ENCODE results near the gene RNF208.

RNF208 gene

DNA sequence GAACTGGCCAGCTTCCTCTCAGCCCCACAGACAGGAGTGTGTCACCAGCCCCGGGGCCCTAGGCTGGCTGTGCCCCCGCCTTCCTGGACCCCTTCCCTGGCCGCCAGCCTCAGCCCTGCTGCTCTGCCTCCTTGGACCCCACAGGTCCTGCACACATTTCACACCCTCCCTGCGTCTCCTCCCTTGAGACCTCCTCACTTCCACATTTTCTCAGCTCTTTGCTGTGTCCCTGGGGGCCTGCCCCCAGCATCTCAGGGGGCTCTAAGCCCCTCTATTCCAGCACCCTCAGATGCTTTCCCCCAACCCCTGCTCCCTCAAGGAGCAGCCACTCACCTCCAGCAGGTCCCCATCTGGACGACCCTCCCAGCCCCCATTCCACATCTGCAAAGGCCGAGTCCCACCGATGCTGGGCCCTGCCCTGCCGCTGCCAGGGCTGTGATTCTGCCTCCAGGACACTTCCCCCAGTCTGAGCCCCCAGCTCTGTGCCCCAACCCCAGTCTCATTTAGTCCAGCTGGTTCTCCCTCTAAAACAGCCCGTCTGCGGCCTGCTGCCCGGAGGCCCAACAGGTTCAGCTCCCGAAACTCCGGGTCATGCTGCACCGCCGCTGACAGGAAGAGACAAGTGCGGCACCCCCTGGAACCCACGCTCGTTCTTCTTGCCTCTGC lies 12.9 kb upstream of the RNF208 start:
- DNase-seq (ENCODE audit: low read depth) = peak; percentile 87
- H3K4me3 ChIP-seq (ENCODE audit: low read depth, low read length) = no peak overlapping the region
- TF ChIP-seq, protein P1, sequence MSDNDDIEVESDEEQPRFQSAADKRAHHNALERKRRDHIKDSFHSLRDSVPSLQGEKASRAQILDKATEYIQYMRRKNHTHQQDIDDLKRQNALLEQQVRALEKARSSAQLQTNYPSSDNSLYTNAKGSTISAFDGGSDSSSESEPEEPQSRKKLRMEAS (IDR thresholded peaks at IDR 0.05; ENCODE audit: low read depth, low read length) = no peak
- TF ChIP-seq MYC (IDR thresholded peaks at IDR 0.05; ENCODE audit: low read depth, low read length) = no peak
- TF ChIP-seq, protein P2, sequence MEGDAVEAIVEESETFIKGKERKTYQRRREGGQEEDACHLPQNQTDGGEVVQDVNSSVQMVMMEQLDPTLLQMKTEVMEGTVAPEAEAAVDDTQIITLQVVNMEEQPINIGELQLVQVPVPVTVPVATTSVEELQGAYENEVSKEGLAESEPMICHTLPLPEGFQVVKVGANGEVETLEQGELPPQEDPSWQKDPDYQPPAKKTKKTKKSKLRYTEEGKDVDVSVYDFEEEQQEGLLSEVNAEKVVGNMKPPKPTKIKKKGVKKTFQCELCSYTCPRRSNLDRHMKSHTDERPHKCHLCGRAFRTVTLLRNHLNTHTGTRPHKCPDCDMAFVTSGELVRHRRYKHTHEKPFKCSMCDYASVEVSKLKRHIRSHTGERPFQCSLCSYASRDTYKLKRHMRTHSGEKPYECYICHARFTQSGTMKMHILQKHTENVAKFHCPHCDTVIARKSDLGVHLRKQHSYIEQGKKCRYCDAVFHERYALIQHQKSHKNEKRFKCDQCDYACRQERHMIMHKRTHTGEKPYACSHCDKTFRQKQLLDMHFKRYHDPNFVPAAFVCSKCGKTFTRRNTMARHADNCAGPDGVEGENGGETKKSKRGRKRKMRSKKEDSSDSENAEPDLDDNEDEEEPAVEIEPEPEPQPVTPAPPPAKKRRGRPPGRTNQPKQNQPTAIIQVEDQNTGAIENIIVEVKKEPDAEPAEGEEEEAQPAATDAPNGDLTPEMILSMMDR (IDR thresholded peaks at IDR 0.05; ENCODE audit: low read depth, low read length) = no peak
- TF ChIP-seq POLR2A (IDR thresholded peaks at IDR 0.05; ENCODE audit: extremely low read depth, insufficient read length) = no peak

DNA sequence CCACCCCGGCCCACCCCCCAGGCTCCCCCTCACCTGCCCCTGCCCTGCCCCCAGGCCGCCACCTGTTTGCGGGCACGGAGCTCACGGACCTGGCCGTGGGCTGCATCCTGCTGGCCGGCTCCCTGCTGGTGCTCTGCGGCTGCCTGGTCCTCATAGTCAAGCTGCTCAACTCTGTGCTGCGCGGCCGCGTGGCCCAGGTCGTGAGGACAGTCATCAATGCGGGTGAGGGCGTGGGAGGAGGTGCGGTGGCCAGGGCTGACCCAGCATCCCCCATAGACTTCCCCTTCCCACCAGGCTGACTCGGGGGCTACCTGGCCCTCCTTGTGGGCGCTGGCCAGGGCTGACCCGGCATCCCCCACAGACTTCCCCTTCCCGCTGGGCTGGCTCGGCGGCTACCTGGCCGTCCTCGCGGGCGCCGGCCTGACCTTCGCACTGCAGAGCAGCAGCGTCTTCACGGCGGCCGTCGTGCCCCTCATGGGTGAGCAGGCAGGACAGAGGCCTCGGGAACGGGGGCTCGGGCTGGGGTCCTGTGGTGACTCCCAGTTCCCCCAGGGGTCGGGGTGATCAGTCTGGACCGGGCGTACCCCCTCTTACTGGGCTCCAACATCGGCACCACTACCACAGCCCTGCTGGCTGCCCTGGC lies 12.1 kb upstream of the RNF208 start:
- DNase-seq (ENCODE audit: low read depth) = peak; percentile 70
- TF ChIP-seq, protein P2 (IDR thresholded peaks at IDR 0.05; ENCODE audit: low read depth, low read length) = no peak
- TF ChIP-seq, protein P1 (IDR thresholded peaks at IDR 0.05; ENCODE audit: low read depth, low read length) = peak; percentile 41; the same call in 1 of the 2 replicates
- no peak overlapping the region for H3K4me3 ChIP-seq (ENCODE audit: low read depth, low read length)

DNA sequence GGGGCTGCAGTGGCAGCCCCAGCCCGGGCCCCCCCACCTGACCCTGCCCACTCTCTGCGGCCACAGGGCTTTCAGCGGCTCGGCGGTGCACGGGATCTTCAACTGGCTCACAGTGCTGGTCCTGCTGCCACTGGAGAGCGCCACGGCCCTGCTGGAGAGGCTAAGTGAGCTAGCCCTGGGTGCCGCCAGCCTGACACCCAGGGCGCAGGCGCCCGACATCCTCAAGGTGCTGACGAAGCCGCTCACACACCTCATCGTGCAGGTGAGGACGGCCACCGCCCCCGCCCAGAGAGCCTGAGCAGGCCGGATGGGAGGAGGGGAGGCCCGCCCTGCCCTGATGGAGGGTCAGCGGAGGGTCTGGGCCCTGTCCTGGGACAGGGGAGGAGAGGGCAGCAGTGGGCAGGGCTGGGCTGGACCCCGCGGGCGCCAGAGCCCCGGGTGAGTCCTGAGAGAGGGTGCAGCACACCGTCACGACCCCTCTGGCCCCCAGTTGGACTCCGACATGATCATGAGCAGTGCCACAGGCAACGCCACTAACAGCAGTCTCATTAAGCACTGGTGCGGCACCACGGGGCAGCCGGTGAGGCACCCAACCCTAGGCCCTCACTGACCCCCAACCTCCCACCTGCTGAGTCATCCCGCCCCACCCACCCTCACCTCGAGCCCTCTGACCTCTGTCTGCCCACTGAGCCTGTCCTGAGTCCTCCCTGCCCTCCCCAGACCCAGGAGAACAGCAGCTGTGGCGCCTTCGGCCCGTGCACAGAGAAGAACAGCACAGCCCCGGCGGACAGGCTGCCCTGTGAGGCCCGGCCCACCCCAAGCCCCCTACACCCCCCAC lies 11.3 kb upstream of the RNF208 start:
- TF ChIP-seq MYC (IDR thresholded peaks at IDR 0.05; ENCODE audit: low read depth, low read length) (no peak), POLR2A (IDR thresholded peaks at IDR 0.05; ENCODE audit: extremely low read depth, insufficient read length) (no peak)
- TF ChIP-seq, protein P1 (IDR thresholded peaks at IDR 0.05; ENCODE audit: low read depth, low read length) = no peak
- TF ChIP-seq, protein P2 (IDR thresholded peaks at IDR 0.05; ENCODE audit: low read depth, low read length) = no peak
- no peak for DNase-seq (ENCODE audit: low read depth)
- H3K4me3 ChIP-seq (ENCODE audit: low read depth, low read length) = no peak overlapping the region

DNA sequence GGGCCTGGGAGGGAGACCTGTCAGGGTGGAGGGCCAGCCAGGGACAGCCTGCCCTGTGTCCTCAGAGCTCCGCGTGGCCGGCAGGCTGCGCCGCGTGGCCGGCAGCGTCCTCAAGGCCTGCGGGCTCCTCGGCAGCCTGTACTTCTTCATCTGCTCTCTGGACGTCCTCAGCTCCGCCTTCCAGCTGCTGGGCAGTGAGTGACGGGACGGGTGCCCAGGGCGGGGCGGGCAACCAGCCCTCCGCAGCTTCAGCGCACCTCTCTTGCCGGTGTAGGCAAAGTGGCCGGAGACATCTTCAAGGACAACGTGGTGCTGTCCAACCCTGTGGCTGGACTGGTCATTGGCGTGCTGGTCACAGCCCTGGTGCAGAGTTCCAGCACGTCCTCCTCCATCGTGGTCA lies 10.5 kb upstream of the RNF208 start:
- no peak for DNase-seq (ENCODE audit: low read depth)
- no peak overlapping the region for H3K4me3 ChIP-seq (ENCODE audit: low read depth, low read length)
- no peak for TF ChIP-seq POLR2A (IDR thresholded peaks at IDR 0.05; ENCODE audit: extremely low read depth, insufficient read length)
- TF ChIP-seq MYC (IDR thresholded peaks at IDR 0.05; ENCODE audit: low read depth, low read length) = no peak

DNA sequence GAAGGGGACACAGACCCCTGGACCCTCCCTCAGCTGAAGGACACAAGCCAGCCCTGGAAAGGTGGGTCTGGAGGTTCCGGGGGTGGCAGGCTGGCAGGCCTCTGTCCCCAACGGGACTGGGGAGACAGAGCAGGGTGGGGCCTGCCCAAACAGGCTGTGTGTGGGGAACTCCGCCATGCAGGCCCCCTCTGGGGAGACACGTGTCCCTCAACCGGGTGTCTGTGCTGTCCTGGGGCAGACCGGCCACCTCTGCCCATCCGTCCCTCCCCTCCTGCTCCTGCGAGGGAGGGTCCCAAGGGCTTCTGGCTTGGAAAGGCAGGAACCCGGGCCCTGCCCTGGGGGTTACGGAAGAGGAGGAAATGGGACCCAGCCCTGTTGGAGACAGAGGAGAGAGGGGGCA lies 10.1 kb upstream of the RNF208 start:
- TF ChIP-seq POLR2A (IDR thresholded peaks at IDR 0.05; ENCODE audit: extremely low read depth, insufficient read length) (no peak), MYC (IDR thresholded peaks at IDR 0.05; ENCODE audit: low read depth, low read length) (no peak)
- TF ChIP-seq, protein P2 (IDR thresholded peaks at IDR 0.05; ENCODE audit: low read depth, low read length) = no peak
- TF ChIP-seq, protein P1 (IDR thresholded peaks at IDR 0.05; ENCODE audit: low read depth, low read length) = no peak
- no peak for DNase-seq (ENCODE audit: low read depth)
- no peak overlapping the region for H3K4me3 ChIP-seq (ENCODE audit: low read depth, low read length)

Measured in NB4 (cell line).